PFSK-1 (cell line): Measurements from ENCODE around the gene COL23A1.

Source experiments
- POLR2AphosphoS5 ChIP-seq: IDR thresholded peaks from 2 replicates; pipeline ENCODE4 v1.6.1; 2012; ENCODE audit warnings: low read depth, mild to moderate bottlenecking, control low read depth, low read length, moderate library complexity
- SIN3A ChIP-seq: IDR thresholded peaks from 2 replicates; pipeline ENCODE4 v1.6.1; 2012; ENCODE audit warnings: mild to moderate bottlenecking, low read length, moderate library complexity, borderline replicate concordance; ENCODE audit not compliant: insufficient read depth
- TAF1 ChIP-seq: IDR thresholded peaks from 2 replicates; pipeline ENCODE4 v1.6.1; 2012; ENCODE audit warnings: low read length, control low read depth, borderline replicate concordance; ENCODE audit not compliant: insufficient read depth
- TF ChIP-seq, protein P1 (sequence below), 2 experiments: IDR thresholded peaks; 2 replicates each; pipeline versions ENCODE4 v1.6.1 to v1.8.0; 2011 to 2012; ENCODE audit warnings: low read depth in 2 of 2, low read length in 2 of 2, control low read depth in 1 of 2, inconsistent platforms in 1 of 2, mild to moderate bottlenecking in 1 of 2, moderate library complexity in 1 of 2; ENCODE audit not compliant: insufficient read depth in 1 of 2

DNA sequence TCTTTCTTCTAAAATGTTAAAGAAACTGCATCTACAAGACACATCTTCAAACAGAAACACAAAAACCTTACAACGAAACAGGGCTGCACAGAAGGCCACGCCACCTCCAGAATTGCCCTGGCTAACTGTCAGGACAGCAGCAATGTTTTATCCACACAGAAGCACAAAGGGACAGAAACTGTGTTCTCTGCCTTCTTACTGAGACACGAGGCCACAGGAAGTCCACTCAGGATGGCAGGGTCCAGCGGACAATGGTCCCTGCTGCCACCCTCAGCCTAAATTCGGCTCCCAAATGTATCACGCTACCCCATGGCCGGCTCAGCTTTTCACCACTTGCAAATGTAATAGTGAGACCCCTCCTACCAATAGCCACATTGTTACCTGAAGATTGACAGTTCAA, 197.8 kb downstream of the COL23A1 start:
- TF ChIP-seq TAF1, result no peak
- no peak for TF ChIP-seq SIN3A
- no peak for TF ChIP-seq POLR2AphosphoS5
- TF ChIP-seq, protein P1, sequence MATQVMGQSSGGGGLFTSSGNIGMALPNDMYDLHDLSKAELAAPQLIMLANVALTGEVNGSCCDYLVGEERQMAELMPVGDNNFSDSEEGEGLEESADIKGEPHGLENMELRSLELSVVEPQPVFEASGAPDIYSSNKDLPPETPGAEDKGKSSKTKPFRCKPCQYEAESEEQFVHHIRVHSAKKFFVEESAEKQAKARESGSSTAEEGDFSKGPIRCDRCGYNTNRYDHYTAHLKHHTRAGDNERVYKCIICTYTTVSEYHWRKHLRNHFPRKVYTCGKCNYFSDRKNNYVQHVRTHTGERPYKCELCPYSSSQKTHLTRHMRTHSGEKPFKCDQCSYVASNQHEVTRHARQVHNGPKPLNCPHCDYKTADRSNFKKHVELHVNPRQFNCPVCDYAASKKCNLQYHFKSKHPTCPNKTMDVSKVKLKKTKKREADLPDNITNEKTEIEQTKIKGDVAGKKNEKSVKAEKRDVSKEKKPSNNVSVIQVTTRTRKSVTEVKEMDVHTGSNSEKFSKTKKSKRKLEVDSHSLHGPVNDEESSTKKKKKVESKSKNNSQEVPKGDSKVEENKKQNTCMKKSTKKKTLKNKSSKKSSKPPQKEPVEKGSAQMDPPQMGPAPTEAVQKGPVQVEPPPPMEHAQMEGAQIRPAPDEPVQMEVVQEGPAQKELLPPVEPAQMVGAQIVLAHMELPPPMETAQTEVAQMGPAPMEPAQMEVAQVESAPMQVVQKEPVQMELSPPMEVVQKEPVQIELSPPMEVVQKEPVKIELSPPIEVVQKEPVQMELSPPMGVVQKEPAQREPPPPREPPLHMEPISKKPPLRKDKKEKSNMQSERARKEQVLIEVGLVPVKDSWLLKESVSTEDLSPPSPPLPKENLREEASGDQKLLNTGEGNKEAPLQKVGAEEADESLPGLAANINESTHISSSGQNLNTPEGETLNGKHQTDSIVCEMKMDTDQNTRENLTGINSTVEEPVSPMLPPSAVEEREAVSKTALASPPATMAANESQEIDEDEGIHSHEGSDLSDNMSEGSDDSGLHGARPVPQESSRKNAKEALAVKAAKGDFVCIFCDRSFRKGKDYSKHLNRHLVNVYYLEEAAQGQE (IDR thresholded peaks at IDR 0.05; ENCODE audit: insufficient read depth in 1 of 2, low read depth in 2 of 2, low read length in 2 of 2), result no peak
